NCI-H1436 treated with DMSO at 0.1 percent for 48 hours (cell line): ENCODE measurements around the gene GOSR1.
"Not testable (repeated sequence)": the region's sequence is repeated elsewhere in the genome, so short reads cannot be mapped to it uniquely, and the experiment has no call there.

Experiments
- DNase-seq: peaks from one replicate; lab custom pipeline; 2025; lab: John Stamatoyannopoulos, UW

GOSR1 gene

DNA sequence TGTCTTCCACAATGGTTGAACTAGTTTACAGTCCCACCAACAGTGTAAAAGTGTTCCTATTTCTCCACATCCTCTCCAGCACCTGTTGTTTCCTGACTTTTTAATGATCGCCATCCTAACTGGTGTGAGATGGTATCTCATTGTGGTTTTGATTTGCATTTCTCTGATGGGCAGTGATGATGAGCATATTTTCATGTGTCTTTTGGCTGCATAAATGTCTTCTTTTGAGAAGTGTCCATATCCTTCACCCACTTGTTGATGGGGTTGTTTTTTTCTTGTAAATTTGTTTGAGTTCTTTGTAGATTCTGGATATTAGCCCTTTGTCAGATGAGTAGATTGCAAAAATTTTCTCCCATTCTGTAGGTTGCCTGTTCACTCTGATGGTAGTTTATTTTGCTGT, 84.6 kb downstream of the GOSR1 start:
- not testable (repeated sequence) for DNase-seq

DNA sequence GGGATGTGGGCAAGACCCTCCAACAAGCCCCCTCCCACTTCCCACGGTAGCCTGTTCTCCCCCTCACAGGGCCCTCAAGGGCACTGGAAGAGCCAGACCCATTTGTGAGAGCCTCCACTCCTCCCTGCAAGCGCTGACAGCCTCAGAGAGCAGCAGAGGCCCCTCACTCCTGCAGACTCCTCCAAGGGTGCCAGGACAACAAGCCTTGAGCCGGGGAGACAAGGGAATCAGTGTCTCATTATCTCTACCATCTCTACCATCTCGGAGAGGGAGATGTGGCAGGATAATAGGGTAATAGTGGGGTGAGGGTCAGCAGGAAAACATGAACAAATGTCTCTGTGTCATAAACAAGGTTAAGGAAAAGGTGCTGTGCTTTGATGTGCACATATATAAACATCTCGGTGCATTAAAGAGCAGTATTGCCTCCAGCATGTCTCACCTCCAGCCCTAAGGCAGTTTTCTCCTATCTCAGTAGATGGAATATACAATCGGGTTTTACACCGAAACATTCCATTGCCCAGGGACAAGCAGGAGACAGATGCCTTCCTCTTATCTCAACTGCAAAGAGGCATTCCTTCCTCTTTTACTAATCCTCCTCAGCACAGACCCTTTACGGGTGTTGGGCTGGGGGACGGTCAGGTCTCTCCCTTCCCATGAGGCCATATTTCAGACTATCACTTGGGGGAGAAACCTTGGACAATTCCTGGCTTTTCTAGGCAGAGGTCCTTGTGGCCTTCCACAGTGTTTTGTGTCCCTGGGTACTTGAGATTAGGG, 86.1 kb downstream of the GOSR1 start:
- not testable (repeated sequence) for DNase-seq

DNA sequence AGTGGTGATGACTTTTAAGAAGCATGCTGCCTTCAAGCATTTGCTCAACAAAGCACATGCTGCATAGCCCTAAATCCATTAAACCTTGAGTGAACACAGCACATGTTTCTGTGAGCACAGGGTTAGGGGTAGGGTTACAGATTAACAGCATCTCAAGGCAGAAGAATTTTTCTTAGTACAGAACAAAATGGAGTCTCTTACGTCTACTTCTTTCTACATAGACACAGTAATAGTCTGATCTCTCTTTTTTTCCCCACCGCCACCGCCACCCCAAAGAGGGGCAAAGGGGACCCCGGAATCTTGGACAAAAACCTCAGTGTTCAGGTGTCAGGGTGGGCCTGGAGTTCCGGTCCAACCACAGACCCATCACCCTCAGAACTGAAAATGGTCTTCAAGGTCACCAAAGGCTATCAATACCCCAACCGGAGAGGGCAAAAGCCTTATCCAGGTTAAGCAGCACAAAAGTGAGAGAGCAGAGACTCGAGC, 86.7 kb downstream of the GOSR1 start:
- not testable (repeated sequence) for DNase-seq

DNA sequence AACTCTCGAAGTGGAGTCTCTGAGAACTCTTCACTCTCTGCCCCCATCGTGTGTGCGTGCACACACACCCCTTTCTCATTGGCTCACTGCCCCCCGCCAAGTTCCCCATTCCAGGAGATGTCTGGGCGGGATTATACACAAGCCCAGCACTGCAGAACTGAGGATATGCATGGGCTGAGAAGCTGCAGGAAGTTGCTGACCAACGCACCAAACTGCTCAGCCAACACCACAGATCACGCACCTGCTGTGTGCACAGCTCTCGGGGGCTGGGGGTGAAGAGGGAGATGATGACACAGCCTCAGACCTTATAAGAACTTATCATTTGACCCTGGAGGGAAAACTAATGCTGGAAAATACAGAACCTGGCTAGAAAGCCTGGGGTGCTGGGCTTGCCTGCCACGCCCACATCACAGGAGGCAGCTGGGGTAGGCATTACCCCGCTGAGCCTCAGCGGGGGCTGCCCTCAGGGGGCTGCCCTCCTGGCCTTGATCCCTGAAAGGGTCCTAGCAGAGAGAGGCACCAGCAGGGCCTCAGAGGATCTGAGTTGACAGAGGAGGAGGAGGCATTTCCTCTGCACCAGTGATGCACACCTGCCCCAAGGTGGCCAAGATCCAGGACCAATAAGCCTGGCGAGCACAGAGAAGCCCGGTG, 87.3 kb downstream of the GOSR1 start:
- DNase-seq: not testable (repeated sequence)

DNA sequence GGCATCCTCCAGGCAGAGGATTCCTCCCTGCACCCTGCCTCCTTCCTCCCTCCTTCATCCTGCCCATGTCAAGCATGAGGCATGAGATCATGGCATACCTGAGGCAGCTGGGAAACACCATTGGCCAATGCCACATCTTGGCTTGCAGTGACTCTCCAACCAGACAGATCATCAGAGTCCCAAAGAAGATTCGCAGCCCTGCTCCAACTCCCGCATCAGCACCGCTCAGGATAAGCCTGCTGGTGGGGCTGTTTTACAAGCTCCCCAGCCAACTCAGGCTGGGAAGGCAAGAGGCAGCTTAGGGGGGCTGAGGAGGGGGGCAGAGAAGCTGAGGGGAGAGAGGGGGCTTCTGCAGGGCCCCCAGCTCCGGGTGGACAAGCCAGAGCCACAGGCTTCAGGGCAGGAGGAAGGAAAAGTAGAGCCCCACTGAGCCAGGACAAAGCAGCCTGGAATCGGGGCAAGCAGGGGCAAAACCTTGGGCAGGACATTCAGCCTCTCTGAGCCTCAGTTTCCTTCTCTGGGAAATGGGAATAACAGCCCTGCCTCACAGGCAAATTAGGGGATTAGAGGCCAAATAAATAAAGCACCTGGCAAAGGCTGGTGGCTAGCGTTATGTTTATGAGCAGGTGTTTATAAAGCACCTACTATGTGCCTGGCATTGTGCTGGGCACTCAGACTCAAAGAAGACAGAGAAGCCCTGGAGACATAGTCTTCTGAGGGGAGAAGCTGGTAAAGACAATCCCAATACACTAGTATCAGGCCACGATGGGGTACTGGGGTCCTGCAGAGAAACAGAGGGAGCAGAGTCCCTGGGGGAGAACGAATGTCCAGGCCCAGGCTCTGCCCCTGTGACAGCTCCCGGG, 88.1 kb downstream of the GOSR1 start:
- no peak for DNase-seq

DNA sequence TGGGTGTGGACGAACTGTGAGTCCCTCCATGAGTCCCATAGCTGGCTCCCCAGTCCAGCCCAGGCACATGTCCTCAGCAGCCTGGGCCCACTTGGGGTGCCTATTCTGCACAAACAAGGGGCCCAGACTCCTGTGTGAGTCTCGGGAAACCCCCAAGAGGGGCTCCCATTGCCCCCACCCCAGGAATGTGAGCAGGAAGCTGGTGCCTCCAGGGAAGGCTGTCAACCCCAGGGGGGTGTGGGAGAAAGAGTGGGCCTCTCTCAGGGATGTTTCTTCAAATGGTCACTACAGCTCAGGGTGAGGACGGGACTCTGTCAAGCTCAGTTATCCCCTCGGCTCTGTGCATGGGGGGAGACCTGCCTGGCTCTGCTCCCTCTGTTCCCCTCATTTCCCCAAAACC, 88.9 kb downstream of the GOSR1 start:
- DNase-seq: not testable (repeated sequence)

DNA sequence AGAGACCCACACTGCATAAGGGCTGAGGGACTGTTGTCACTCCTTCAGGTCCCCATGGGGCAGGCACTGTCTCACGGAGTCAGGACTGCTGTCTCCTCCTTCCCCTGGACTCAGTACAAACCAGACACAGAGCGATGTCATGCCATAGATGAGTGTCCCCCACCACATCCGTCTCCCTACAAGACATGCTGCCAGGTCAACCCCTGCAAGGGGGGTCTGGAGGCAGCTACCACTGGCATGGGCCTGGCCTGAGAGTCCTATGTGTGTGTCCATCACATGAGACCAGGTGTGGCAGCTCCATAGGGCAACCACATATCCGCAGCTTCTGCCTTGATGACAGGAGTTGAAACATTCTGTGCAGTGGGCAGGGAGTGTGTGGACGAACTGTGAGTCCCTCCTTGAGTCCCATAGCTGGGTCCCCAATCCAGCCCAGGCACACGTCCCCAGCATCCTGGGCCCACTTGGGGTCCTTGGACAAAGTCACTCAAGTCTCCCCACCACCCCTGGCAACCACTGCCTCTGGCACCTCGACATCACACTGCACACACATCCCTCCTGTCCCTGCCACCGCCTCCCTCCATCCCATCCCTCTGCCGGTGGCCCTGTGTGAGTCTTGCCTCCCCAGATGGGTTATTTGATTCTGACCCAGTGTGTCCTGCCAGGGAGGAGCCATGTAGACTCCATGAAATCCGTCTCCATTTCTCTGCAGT, 89.5 kb downstream of the GOSR1 start:
- not testable (repeated sequence) for DNase-seq

DNA sequence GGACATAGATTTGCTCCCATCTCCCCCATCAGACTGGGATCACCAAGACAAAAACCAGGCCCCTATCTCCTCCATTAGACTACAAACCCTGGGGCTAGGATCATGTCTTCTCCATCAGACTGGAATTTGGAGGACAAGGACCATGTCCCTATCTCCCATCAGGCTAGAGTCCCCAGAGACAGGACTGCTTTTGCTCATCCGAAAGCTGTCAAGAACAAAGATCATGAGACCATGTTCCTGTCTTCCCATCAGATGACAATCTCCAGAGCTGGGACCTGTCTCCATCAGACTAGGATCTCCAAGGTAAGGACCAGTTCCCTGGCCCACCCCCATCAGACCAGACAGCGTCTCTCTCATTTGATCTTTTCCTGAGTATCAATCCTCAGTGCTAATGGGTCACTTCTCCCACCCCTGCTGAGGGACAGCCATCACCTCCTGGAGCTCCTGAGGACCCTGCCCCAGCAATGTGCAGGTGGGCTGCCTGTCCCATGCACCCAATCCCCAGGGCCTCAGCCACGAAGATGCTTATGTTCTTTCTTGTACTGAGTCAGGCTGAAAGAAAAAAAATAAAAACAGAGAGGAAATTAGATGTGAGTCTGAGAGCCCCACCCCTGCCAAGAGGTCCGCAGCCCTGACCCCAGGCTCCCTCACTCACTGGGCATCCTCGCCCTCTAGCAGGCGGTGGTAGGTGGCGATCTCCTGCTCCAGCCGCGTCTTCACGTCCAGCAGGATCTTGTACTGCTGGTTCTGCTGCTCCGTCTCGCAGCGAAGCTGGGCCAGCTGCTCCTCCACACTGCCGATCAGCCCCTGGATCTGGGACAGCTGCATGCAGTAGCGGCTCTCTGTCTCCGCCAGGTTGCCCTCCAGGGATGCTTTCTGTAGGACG, 90.3 kb downstream of the GOSR1 start:
- DNase-seq: no peak

DNA sequence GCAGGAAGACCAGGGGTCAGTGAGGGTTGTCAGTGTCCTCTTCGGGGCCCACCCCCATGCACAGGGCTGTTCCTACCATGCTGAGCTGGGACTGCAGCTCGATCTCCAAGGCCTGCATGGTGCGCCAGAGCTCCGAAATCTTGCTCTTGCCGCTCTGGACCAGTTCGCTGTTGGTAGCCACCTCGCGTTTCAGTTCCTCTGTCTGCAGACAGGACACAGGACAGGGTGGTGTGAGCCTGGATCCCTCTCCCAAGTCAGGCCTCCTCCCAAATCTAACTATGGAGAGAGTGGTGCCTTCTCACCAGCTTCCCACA, 90.9 kb downstream of the GOSR1 start:
- DNase-seq: no peak

DNA sequence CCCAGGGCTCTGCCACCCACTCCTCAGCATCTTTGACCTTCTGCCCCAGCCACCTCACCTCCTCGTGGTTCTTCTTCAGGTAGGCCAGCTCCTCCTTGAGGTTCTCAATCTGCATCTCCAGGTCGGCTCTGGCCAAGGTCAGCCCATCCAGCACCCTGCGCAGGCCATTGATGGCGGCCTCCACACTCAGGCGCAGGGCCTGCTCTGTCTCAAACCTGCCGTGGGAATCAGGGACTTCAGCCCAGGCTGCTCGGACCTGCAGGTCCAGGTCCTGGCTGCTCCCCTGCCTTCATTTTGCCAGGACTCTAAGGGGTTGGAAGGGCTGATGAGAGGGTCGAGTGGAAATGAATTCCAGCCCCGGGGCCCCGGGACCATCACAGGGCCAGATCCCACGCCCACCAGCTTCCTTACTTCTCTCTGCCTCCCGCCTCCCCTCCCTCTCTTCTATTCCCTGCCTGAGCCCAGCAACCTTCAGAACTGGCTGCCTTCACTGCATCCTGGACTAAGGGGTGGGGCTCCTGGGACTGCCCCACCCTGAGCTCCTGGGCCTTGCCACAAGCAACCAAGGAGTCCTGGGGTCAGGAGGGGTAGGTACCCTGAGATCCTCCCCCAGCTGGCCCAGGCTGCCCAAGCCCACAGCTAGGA, 92.4 kb downstream of the GOSR1 start:
- not testable (repeated sequence) for DNase-seq

DNA sequence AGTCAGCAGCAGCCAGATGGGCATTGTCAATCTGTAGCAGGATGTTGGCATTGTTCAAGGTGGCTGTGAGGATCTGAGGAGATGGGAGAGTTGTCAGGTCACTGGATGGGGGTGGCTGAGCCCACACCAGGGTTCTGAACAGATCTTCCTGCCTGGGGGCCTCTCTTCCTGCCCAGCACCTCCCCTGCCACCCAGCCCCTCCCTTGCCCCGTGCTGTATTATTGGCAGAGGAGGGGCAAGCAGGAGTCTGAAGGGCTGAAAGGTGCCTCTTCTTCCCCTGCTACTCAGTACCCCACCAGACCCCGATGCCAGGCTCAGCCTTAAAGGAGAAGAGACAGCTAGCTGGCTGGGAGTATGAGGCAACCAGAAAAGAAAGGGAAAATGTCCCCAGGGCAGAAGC, 93.0 kb downstream of the GOSR1 start:
- no peak for DNase-seq

DNA sequence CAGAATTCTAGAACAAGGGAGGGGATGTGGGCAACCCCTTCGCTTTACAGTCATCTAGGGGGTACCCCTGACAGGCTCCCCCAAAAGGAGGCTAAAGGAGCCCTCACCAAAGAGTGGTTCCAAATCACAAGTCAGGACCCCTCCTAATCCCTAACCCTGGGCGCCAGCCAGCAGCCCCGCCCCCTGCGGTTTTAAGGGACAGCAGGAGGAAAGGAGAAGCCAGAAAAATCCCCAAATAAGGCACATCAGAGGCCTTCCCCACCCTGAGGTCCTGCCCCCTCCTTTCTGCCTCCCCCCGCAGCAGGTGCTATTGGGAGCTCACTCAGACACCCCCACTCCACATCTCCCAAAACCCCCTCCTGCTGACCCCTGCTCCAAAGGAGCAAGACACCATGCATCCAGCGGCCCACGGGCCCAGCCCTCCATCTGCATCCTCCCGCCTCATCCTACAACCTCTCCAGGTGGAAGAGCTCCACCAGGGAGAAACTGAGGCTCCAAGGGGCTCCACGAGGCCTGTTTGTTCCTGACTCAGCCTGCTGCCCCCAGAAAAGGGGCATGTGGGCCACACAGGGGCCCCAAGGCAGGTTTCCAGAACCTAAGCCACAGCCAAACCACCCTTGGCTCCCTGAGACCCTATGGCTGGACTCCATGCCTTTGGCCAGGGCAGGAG, 93.5 kb downstream of the GOSR1 start:
- DNase-seq: no peak

DNA sequence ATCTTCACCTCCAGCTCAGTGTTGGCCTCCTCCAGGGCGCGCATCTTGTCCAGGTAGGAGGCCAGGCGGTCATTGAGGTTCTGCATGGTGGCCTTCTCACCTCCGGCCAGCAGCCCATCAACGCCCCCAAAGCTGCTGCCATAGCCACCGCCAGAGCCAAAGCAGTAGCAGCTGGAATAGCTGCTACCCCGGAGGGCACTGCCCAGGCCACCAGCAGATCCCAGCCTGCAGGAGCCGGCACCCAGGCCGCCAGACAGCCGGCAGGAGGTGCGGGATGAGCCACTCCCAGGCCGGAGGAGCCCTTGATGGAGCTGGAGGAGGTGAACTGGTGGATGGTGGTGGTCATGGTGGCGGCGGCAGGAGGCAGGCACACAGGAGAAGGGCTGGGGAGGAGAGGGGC, 94.2 kb downstream of the GOSR1 start:
- DNase-seq: not testable (repeated sequence)

DNA sequence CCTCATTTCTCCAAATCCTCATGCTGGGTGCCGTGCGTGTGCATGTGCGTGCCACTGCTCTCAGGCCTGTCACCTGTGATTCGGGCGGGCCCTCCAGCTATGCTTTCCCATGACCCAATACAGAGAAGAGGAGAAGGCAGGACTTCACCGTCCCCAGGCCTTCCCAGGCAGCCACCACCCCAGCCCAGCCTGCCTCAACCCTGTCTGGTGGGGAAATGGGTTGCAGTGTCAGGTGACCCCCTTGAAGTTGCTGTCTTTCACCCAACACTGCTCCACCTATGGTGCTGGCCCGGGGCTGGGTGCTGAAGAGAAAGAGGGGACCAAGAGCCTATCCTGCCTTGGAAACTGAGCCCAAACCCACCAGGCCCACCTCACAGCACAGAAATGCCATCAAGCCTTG, 94.7 kb downstream of the GOSR1 start:
- DNase-seq: no peak

DNA sequence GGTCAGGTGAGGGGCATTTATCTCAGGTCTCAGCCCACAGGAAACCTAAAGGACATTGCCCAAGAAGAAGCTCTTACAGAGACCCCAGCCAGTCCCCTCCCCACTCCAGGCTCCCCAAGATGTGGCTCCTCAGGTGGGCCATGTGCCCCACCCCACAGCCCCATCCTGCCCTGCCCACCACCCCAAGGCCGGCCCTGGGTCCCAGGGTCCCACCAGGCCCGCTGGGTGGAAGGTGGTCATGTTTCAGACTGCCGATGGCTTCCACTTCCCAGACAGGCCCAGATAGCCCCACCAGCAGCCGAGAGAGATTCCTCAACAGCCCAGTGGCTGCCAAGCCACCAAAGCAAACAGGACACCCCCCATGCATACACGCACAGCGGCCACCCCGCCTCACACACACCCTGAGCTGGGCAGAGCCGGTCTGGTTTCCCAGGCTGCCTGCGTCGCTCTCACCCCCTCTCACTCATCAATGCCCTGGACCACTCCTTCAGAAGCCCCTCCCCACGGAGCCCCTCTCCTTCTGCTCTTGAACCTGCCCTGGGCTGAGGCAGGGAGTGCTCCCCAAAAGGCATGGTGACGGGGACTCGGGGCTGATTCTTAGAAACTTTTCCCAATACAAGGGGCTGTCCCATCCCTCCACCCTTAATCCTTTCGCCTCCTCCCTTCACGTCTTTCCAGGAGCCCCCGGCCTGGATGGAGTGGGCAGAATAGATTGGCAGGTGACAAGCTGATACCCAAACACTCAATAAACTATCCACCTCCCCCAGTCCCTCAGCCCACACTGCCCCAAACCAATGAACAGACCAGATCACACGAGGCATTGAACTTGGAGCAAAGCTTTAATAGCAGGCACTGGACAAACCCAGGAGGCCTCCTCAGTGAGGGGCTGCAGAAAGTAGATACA, 95.7 kb downstream of the GOSR1 start:
- DNase-seq: not testable (repeated sequence)

DNA sequence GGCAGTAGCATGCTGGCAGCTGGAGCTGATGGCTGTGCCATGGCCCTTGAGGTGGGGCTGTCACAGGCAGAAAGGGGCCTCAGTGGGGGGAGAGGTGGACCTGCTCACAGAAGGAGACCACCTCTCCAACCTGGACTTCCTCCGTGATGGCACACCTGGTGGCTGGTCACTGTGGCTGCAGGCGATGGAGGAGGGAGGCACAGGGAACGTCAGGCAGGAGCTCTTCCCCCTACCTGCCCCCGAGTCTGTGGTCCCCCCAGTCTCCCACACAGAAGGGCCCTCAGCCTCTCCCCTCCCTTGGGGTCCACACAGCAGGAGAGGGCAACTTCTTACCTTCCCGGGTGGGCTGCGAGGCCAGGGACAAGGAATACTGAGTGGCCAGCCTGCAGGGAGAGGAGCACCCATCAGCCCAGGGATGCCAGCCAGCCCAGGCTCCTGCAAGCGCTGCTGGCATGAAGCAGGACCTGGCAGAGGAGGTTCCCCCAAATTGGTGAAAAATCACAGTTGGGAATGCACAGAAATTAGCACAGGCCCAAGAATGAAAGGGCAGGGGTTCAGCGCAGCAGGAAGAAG, 96.5 kb downstream of the GOSR1 start:
- no peak for DNase-seq

DNA sequence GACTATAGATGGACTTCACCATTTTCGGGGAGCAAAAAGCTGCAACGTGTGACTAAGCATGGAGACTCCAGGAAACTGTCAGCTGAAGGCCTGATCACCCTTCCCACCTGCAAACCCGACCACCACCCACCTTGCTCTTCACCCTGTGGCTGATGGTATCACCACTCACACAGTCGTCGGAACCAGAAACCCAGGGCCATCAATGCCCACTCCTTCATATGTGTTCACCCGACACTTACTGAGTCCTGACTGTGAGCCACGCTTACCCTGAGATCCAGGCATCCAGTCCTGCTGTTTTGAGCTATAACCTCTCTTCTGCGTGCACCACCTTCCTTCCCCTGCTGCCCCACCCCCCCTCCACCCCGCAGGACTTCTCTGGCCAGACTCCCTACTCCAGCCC, 97.1 kb downstream of the GOSR1 start:
- not testable (repeated sequence) for DNase-seq

DNA sequence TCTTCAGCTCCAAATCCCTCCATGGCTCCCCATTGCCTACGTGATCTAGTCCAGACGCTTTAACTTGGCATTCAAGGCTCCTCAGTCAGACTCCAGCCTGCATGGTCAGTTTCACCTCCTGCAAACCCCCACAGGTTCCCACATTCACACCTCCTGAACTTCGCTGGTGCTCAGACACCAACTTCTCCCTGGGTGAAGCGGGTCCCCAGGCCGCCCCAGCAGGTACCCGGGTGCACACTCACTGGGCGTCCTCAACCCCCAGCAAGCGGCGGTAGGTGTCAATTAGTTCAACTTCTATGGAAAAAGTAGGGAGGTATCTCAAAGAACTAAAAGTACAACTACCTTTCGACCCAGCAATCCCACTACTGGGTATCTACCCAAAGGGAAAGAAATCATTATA, 97.6 kb downstream of the GOSR1 start:
- DNase-seq: not testable (repeated sequence)
